ENCODE measurements around the gene SLC26A3. TPM values are rescaled to one million over a fixed set of nuclear protein-coding genes. Genes with fewer than 3 reads are reported as not detected.

SLC26A3 gene
- total RNA-seq, 1 experiment from 2014 or later, result not detected

DNA sequence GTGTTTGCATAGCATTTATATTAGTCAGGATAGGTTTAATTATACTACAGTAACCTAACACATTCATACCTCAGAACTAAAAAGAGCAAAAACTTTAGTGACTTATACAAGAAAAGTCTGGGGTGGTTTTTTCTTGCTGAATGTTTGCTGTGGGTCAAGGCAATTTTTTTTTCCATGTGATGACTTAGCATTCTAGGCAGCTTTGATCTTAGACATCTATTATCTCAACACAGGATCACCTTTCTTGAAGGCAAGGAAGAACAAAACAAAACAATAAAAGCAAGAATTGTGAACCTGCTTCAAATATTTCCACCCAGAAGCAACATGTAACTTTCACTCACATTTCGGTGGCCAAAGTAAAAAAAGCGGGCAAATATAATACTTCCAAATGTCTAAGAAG is 79.8 kb downstream of the SLC26A3 start:
- Histone ChIP-seq H3K9ac (ENCODE audit: extremely low read depth, insufficient read length, low read length) (no peak overlapping the region), H3K14ac (ENCODE audit: insufficient read depth, low read length) (no peak overlapping the region), H3K23me2 (ENCODE audit: insufficient read length, low read depth, low read length, poor library complexity, severe bottlenecking) (no peaks in the 10 kb centered on the region), H2BK120ac (ENCODE audit: low read depth, low read length, poor library complexity, severe bottlenecking) (no peak overlapping the region), H3K56ac (ENCODE audit: insufficient read length, low read depth, low read length) (no peak overlapping the region), H2AK5ac (ENCODE audit: insufficient read length, low read length) (no peak overlapping the region), H3T11ph (ENCODE audit: low read length) (no peak overlapping the region), H3K4ac (ENCODE audit: low read depth, low read length) (no peak overlapping the region), H2BK15ac (ENCODE audit: low read depth, low read length) (no peak overlapping the region), H3K4me2 (ENCODE audit: insufficient read depth, insufficient read length, low read length) (no peak overlapping the region), H3K4me1 (ENCODE audit: insufficient read depth, low read length) (no peaks in the 10 kb centered on the region), H3K27ac (ENCODE audit: insufficient read length, low read depth, low read length) (no peak overlapping the region), H3K23ac (ENCODE audit: insufficient read length, low read depth, low read length) (no peak overlapping the region), H4K5ac (ENCODE audit: insufficient read length, low read depth, low read length) (no peak overlapping the region), H3K9me3 (ENCODE audit: control insufficient read depth, low read depth, low read length) (no peaks in the 10 kb centered on the region), H2BK20ac (ENCODE audit: low read depth, low read length, poor library complexity, severe bottlenecking) (no peak overlapping the region), H4K8ac (replicated peaks; ENCODE audit: insufficient read length, low read depth, low read length) (no peak overlapping the region), H3K79me1 (ENCODE audit: insufficient read depth, low read depth, low read length, poor library complexity, severe bottlenecking) (no peaks in the 10 kb centered on the region), H4K91ac (ENCODE audit: insufficient read length, low read depth, low read length) (no peak overlapping the region), H3K79me2 (ENCODE audit: insufficient read depth, low read length) (no peaks in the 10 kb centered on the region), H4K20me1 (ENCODE audit: control insufficient read depth, insufficient read depth, insufficient read length) (no peaks in the 10 kb centered on the region), H2BK12ac (ENCODE audit: insufficient read length, low read depth, low read length) (no peak overlapping the region), H2AFZ (ENCODE audit: low read length) (no peak overlapping the region), H3K27me3 (ENCODE audit: insufficient read depth, low read length) (no peaks in the 10 kb centered on the region; the same call in 1 of the 2 replicates), H3K18ac (ENCODE audit: insufficient read length, low read depth, low read length) (no peak overlapping the region), H2BK5ac (ENCODE audit: insufficient read length, low read length) (no peak overlapping the region)
- Mint-ChIP-seq H3K4me1 (peaks cover 0 to 8% of the 10 kb centered on the region in 2 experiments; a peak in 1 of 4 replicates), H3K27ac (no peak overlapping the region), H3K36me3 (ENCODE audit: insufficient read depth in 1 of 3, low read depth in 3 of 3) (no peaks in the 10 kb centered on the region), H3K4me3 (no peak overlapping the region), H3K27me3 (ENCODE audit: low read depth) (peaks cover 7% of the 10 kb centered on the region), H3K9me3 (no peaks in the 10 kb centered on the region)
- no CpG with 5 or more reads among the region's 2 CpGs for WGBS (ENCODE audit: extremely low coverage, insufficient read length, low lambda C conversion rate)
- DNase-seq, result no peak
- TF ChIP-seq, protein P1, sequence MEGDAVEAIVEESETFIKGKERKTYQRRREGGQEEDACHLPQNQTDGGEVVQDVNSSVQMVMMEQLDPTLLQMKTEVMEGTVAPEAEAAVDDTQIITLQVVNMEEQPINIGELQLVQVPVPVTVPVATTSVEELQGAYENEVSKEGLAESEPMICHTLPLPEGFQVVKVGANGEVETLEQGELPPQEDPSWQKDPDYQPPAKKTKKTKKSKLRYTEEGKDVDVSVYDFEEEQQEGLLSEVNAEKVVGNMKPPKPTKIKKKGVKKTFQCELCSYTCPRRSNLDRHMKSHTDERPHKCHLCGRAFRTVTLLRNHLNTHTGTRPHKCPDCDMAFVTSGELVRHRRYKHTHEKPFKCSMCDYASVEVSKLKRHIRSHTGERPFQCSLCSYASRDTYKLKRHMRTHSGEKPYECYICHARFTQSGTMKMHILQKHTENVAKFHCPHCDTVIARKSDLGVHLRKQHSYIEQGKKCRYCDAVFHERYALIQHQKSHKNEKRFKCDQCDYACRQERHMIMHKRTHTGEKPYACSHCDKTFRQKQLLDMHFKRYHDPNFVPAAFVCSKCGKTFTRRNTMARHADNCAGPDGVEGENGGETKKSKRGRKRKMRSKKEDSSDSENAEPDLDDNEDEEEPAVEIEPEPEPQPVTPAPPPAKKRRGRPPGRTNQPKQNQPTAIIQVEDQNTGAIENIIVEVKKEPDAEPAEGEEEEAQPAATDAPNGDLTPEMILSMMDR (conservative IDR thresholded peaks at IDR 0.05), result no peak

Data from H9 (cell line).